HG03064 (cell line): ENCODE data around the gene SLC10A7.

Experiments used
- ATAC-seq: cut with Tn5 transposase; IDR thresholded peaks from one replicate; pipeline ENCODE4 v1.9.1; 2021; ENCODE audit warnings: low read depth; ENCODE audit not compliant: unreplicated experiment

SLC10A7 gene

GRCh38 chr4:146237092-146237491 is 284.6 kb downstream of the SLC10A7 start:
- no peak for ATAC-seq

- ATAC-seq: no peak
Observed at GRCh38 chr4:146236216-146236615, 285.5 kb downstream of the SLC10A7 start.

- ATAC-seq: no peak
Observed at GRCh38 chr4:146235654-146236177, 286.0 kb downstream of the SLC10A7 start.

GRCh38 chr4:146232131-146232722 is 289.5 kb downstream of the SLC10A7 start:
- ATAC-seq: no peak

DNA sequence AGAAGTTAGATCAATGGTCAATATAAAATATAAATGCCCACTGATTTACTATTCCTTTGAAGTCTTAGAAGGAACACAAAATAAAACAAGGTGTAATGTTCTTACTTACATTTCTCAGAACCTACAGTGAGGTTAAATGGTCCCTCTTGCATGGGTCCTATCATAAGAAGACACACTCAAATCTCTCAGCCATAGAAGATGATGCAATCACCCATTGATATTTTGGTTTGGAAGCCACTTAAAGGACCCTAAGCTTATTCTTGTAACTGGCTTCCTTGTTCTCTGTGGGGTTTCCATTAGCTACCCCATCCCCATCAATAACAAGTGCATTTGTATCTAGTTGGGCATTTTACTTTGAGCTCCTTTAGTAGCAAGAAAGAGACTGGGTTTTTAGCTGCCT is 292.3 kb downstream of the SLC10A7 start:
- no peak for ATAC-seq

DNA sequence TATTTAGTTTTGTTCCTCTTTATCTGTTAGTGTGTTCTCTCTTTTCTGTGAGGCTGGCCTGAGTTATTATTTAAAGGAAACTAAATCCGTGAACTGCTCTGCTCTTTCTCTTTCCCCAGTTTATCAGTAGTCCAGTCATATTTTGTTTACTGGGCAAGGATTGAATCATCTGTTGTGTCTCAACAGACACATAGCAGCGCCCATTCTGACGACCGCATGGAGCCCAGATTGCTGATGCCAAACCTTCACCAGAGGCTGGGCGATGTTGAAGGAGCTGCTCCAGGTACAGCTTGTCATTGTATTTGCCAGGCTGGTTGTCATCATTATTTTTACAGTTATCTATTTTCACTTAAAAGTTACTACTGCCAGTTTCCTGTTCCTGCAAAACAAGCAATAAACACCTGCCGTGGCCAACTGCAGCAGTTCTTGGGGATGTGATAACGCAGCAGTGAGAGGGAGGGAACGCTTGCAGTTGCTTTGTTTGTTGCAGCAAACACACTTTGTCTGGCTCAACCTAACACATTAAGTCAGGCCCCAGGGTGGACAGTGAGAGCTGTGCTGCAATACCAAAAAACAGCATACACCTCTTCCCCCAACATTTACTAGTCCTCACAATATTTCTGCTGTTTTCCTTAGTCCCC is 297.3 kb downstream of the SLC10A7 start:
- no peak for ATAC-seq

DNA sequence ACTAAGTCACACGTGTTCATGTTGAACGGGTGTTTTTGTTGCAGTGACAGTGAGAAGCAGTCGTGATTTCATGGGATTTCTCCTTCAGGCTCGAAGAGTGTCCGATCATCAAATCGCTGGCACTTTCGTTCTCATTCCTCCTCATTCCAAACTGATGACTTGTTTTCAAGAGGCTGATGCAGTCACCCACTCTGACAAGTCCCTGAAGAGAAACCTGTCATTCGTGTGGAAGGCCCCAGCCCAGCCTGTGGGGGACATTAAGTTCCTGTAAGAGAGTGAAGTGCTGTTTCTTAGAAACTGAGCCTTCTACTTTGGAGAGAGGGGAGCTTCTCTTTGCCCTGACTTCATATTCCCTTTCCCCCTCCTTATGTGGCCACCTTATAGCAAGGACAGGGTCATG is 299.4 kb downstream of the SLC10A7 start:
- ATAC-seq: no peak

GRCh38 chr4:146214238-146214637 is 307.5 kb downstream of the SLC10A7 start, which contains the start of gene REELD1:
Gene REELD1 (plus strand): TSS chr4:146214538. CDS start chr4:146216953, 2,415 bp downstream.
- no peak for ATAC-seq

GRCh38 chr4:146212781-146213180 is 309.0 kb downstream of the SLC10A7 start:
- ATAC-seq: no peak

DNA sequence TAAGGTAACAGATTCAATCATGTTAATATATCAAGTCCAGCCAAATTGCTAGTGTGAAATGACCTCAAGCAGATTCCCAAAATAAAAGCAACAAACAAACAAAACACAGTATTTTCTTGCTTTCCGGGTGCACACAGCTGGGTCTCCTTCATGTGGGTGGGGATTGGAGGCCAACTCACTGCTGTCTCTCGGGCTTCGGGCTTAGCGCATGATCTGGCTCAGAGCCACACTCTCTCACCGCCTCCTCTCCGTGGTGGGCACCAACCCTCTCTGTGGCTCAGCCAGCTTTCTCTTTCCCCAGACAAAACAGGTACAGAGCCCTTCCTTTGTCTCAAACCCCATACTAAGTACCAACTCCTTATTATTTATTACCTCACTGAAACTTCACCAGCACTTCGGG is 310.3 kb downstream of the SLC10A7 start:
- ATAC-seq: no peak

DNA sequence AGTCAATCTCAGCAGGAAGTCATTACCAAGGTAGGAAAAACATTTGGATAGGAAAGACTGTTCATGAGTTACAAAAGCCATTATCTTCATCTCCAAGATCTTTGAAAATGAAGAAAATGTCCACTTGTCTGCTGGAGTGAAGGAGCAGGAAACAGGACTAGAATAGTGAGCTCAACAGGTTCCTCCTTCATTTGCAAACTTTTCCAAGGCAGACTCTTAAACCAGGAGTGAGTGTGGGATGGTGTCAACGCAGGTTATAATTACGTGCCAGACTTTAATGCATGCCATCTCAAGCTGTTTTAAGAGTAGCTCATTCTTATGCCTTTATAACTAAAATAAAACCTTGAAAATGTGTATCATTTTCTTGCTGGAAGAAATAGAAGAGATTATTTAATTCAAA is 310.9 kb downstream of the SLC10A7 start:
- no peak for ATAC-seq

DNA sequence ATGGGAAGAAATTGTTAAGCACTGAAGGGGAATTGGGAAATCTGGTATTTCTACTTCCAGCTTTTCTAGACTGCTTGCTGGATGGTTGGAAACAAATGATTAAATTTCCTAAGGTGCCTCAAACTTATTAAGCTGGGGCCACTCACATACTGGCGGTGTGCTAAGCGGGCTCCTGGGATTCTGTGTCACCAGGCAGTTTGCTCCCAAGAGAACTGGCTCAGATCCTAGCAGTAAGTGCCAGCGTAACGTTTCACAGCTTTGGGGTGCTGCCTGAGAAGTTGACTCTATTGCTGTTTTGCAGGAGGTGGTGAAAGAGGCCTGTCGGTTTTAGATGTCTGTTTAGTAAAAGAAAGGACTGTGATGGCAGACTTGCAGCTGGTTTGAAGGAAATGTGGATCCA is 314.3 kb downstream of the SLC10A7 start:
- ATAC-seq: no peak
